GM23338 (cell line): ENCODE data around the gene USP35. TPM values are rescaled to one million over a fixed set of nuclear protein-coding genes. Genes with fewer than 3 reads are reported as not detected.

Experiments
- ATAC-seq: fragments of 200-7000 bp; cut with Tn5 transposase; 3 replicates; pipeline ENCODE4 v1.9.1; 2020
- DNase-seq: peaks from one replicate; pipeline ENCODE4 v3.0.0-alpha.2; 2015; ENCODE audit warnings: low spot score
- H2AFZ ChIP-seq: fragments of 200-600 bp; sonication (generic); 2 replicates; pipeline ENCODE4 v1.8.0; 2016; ENCODE audit warnings: antibody characterized with exemption, mild to moderate bottlenecking, moderate library complexity
- H3F3A ChIP-seq: fragments of 200-600 bp; sonication (generic); replicated peaks from 2 replicates; pipeline ENCODE4 v1.8.0; 2017; ENCODE audit warnings: antibody characterized with exemption, mixed run types, low read depth
- H3K27ac ChIP-seq: fragments of 200-600 bp; sonication (generic); 2 replicates; pipeline ENCODE4 v1.6.1; 2016; ENCODE audit warnings: low read depth
- H3K27me3 ChIP-seq: fragments of 200-600 bp; sonication (generic); 2 replicates; pipeline ENCODE4 v1.8.0; 2016; ENCODE audit warnings: mild to moderate bottlenecking, mixed run types, moderate library complexity; ENCODE audit not compliant: insufficient read depth
- H3K36me3 ChIP-seq: fragments of 200-600 bp; sonication (generic); 2 replicates; pipeline ENCODE4 v1.8.0; 2016; ENCODE audit warnings: mild to moderate bottlenecking; ENCODE audit not compliant: insufficient read depth
- H3K4me1 ChIP-seq: fragments of 200-600 bp; sonication (generic); 2 replicates; pipeline ENCODE4 v1.8.0; 2016; ENCODE audit warnings: mild to moderate bottlenecking, moderate library complexity; ENCODE audit not compliant: insufficient read depth
- H3K4me2 ChIP-seq: fragments of 200-600 bp; sonication (generic); 2 replicates; pipeline ENCODE4 v1.7.1; 2017; ENCODE audit warnings: mixed run types
- H3K4me3 ChIP-seq: fragments of 200-600 bp; sonication (generic); 2 replicates; pipeline ENCODE4 v1.6.1; 2016; ENCODE audit warnings: mixed run types
- H3K79me2 ChIP-seq: fragments of 200-600 bp; sonication (generic); replicated peaks from 2 replicates; pipeline ENCODE4 v1.8.0; 2017; ENCODE audit warnings: mild to moderate bottlenecking; ENCODE audit not compliant: insufficient read depth
- H3K9me2 ChIP-seq: fragments of 200-600 bp; sonication (generic); 2 replicates; pipeline ENCODE4 v1.8.0; 2017; ENCODE audit not compliant: insufficient read depth
- H4K20me1 ChIP-seq: fragments of 200-600 bp; sonication (generic); replicated peaks from 2 replicates; pipeline ENCODE4 v1.8.0; 2017; ENCODE audit warnings: mild to moderate bottlenecking; ENCODE audit not compliant: insufficient read depth
- H3K27ac Mint-ChIP-seq: 2 replicates; pipeline ENCODE4 v1.8.0; 2020; ENCODE audit warnings: inconsistent platforms, mild to moderate bottlenecking, moderate library complexity, mixed read lengths
- H3K27me3 Mint-ChIP-seq: 3 replicates; pipeline ENCODE4 v1.8.0; 2022; ENCODE audit warnings: low read depth, mild to moderate bottlenecking, moderate library complexity, mixed read lengths, inconsistent platforms; ENCODE audit not compliant: insufficient read depth, poor library complexity
- H3K36me3 Mint-ChIP-seq: 3 replicates; pipeline ENCODE4 v1.8.0; 2021; ENCODE audit warnings: low read depth, mild to moderate bottlenecking, inconsistent platforms, moderate library complexity, mixed read lengths
- H3K4me1 Mint-ChIP-seq: 3 replicates; pipeline ENCODE4 v1.8.0; 2020; ENCODE audit warnings: mild to moderate bottlenecking, inconsistent platforms, mixed read lengths
- H3K4me3 Mint-ChIP-seq: 3 replicates; pipeline ENCODE4 v1.8.0; 2021; ENCODE audit warnings: moderate library complexity, mild to moderate bottlenecking, inconsistent platforms, mixed read lengths
- H3K9me3 Mint-ChIP-seq: 3 replicates; pipeline ENCODE4 v1.8.0; 2020; ENCODE audit warnings: moderate library complexity, mild to moderate bottlenecking, inconsistent platforms, mixed read lengths
- CREB1 ChIP-seq: fragments of 250-450 bp; sonication (Bioruptor Pico); IDR thresholded peaks from 2 replicates; pipeline ENCODE4 v1.5.0; 2020; ENCODE audit warnings: low read depth, mild to moderate bottlenecking, moderate library complexity
- CTCF ChIP-seq, 2 experiments: fragments of 200-600 bp in 1 of 2; sonication (generic) in 1 of 2; conservative IDR thresholded peaks; 2 replicates each; pipeline versions ENCODE4 v1.5.1 to v1.6.1; 2016 to 2017; ENCODE audit warnings: antibody characterized with exemption in 2 of 2, low read depth in 2 of 2, mild to moderate bottlenecking in 2 of 2, moderate library complexity in 1 of 2
- EZH2phosphoT487 ChIP-seq: fragments of 200-600 bp; sonication (generic); IDR thresholded peaks from one replicate; pipeline ENCODE4 v1.8.1; 2018; ENCODE audit warnings: antibody characterized with exemption; ENCODE audit not compliant: unreplicated experiment
- JUNB ChIP-seq: IDR thresholded peaks from one replicate; pipeline ENCODE4 v1.6.1; 2016; ENCODE audit warnings: antibody characterized with exemption; ENCODE audit not compliant: unreplicated experiment
- NANOG ChIP-seq: IDR thresholded peaks from 2 replicates; pipeline ENCODE4 v1.6.1; 2016; ENCODE audit warnings: antibody characterized with exemption, borderline replicate concordance
- REST ChIP-seq: IDR thresholded peaks from one replicate; pipeline ENCODE4 v1.6.1; 2018; ENCODE audit warnings: antibody characterized with exemption; ENCODE audit not compliant: unreplicated experiment
- ZNF114 ChIP-seq: fragments of 250-450 bp; sonication (Bioruptor Pico); IDR thresholded peaks from 2 replicates; pipeline ENCODE4 v1.5.0; 2020; ENCODE audit warnings: mild to moderate bottlenecking, moderate library complexity
- ZNF331 ChIP-seq: fragments of 250-450 bp; sonication (Bioruptor Pico); IDR thresholded peaks from 2 replicates; pipeline ENCODE4 v1.5.0; 2020; ENCODE audit warnings: low read depth, mild to moderate bottlenecking, moderate library complexity
- polyA plus RNA-seq: library from polyadenylated mRNA; unstranded; fragments of >200 nt; fragmentation: Nextera tagmentation; extraction: Ambion mirVana; gene quantifications from 2 replicates; pipeline ENCODE4 v1.2.1, GENCODE V29; 2016
- total RNA-seq: library from RNA; depleted of rRNA; stranded (reverse); fragments of >200 nt; shearing (Covaris generic); gene quantifications from 2 replicates; pipeline ENCODE4 v1.2.3, GENCODE V29; 2014
- TF ChIP-seq, protein P1 (sequence below): IDR thresholded peaks from 2 replicates; pipeline ENCODE4 v1.6.1; 2016; ENCODE audit warnings: antibody characterized with exemption

Gene USP35
- total and polyA plus RNA-seq, 2 experiments from 2014 or later, result 2.5 to 10.7 TPM

GRCh38 chr11:78244080-78244479 is 55.4 kb downstream of the USP35 start:
- Histone ChIP-seq H3K4me2 (no peak overlapping the region), H2AFZ (no peak overlapping the region), H3K4me3 (no peak overlapping the region), H4K20me1 (no peaks in the 10 kb centered on the region; the same call in 1 of the 2 replicates), H3K79me2 (no peaks in the 10 kb centered on the region), H3K9me2 (no peaks in the 10 kb centered on the region), H3K27me3 (no peaks in the 10 kb centered on the region), H3K27ac (no peak overlapping the region), H3K36me3 (no peaks in the 10 kb centered on the region), H3K4me1 (no peaks in the 10 kb centered on the region), H3F3A (no peaks in the 10 kb centered on the region)
- Mint-ChIP-seq H3K4me1 (no peaks in the 10 kb centered on the region; the same call in 2 of the 3 replicates), H3K27me3 (peaks cover 2% of the 10 kb centered on the region), H3K36me3 (peaks cover 11% of the 10 kb centered on the region; the same call in 1 of the 3 replicates), H3K9me3 (0 out of 3 replicates have a peak, but pooled peaks cover 6% of the 10 kb centered on the region), H3K27ac (no peak overlapping the region), H3K4me3 (no peak overlapping the region)
- TF ChIP-seq EZH2phosphoT487 (no peak), ZNF331 (no peak), ZNF114 (CRISPR knock-in tag) (no peak)
- no peak for DNase-seq
- no peak for ATAC-seq

DNA sequence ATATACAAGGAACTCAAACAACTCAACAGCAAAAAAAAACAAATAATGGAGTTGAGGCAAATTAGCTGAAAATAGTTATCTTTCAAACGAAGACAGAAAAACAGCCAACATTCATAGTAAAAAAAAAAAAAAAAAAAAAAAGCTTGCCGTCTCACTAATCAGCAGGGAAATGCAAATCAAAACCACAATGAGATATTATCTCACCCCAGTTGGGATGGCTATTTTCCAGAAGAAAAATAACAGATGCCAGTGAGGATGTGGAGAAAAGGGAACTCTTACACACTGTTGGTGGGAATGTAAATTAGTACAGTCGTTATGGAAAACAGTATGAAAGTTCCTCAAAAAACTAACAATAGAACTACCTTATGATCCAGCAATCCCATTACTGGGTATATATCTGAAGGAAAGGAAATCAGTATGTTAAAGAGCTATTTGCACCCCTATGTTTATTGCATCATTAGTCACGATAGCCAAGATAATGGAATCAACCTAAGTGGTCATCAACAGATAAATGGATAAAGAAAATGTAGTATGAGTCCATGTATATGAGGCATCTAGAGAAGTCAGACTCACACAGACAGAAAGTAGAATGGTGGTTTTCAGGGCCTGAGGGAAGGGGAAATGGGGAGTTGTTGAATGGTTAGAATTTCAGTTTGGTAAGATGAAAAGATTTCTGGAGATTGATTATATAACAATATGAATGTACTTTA is 56.0 kb downstream of the USP35 start:
- Mint-ChIP-seq H3K9me3 (0 out of 3 replicates have a peak, but pooled peaks cover 6% of the 10 kb centered on the region), H3K4me3 (no peak overlapping the region), H3K36me3 (peaks cover 11% of the 10 kb centered on the region; the same call in 1 of the 3 replicates), H3K27ac (no peak overlapping the region), H3K4me1 (no peaks in the 10 kb centered on the region; the same call in 2 of the 3 replicates), H3K27me3 (peaks cover 2% of the 10 kb centered on the region)
- no peak for ATAC-seq
- Histone ChIP-seq H3K4me3 (no peak overlapping the region), H2AFZ (no peak overlapping the region), H3K27me3 (no peaks in the 10 kb centered on the region), H4K20me1 (no peaks in the 10 kb centered on the region; the same call in 1 of the 2 replicates), H3F3A (no peaks in the 10 kb centered on the region), H3K36me3 (no peaks in the 10 kb centered on the region), H3K4me2 (no peak overlapping the region), H3K79me2 (no peaks in the 10 kb centered on the region), H3K9me2 (no peaks in the 10 kb centered on the region), H3K4me1 (no peaks in the 10 kb centered on the region), H3K27ac (no peak overlapping the region)
- DNase-seq, result no peak
- no peak for TF ChIP-seq CTCF (conservative IDR thresholded peaks at IDR 0.05; ENCODE audit: low read depth in 2 of 2)

DNA sequence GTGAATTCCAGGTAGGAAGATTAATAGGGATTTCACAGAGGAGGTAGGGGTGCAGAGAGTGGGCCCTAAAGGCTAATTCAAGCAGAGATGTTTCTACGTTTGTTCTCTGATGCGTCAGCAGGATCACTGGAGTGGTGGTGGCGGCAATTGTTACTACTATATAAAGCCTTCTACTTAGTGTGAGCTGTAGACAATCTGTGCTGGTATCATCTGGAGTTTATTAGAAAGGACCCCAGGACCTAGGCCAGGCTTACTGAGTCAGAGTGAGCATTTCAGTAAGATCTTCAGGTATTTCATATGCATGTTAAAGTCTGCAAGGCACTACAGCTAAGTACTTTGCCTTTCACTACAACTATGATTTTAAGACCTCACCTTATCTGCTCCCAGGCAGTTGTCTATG is 59.5 kb downstream of the USP35 start:
- H3K27me3 Mint-ChIP-seq, result peaks cover 1% of the 10 kb centered on the region
- H3K27me3 ChIP-seq, result no peaks in the 10 kb centered on the region
- no peaks in the 10 kb centered on the region for H3K9me3 Mint-ChIP-seq
- H4K20me1 ChIP-seq, result no peaks in the 10 kb centered on the region; the same call in 1 of the 2 replicates
- no peaks in the 10 kb centered on the region for H3K9me2 ChIP-seq
- H3K4me1 ChIP-seq, result no peaks in the 10 kb centered on the region
- H3K27ac ChIP-seq, result no peak overlapping the region
- no peaks in the 10 kb centered on the region for H3F3A ChIP-seq
- no peak overlapping the region for H3K4me2 ChIP-seq
- no peak for ATAC-seq
- no peaks in the 10 kb centered on the region for H3K4me1 Mint-ChIP-seq
- H3K36me3 Mint-ChIP-seq, result peaks cover 3% of the 10 kb centered on the region; the same call in 1 of the 3 replicates
- no peak for DNase-seq
- no peaks in the 10 kb centered on the region for H3K36me3 ChIP-seq
- H3K4me3 ChIP-seq, result no peak overlapping the region
- no peaks in the 10 kb centered on the region for H3K79me2 ChIP-seq
- H3K4me3 Mint-ChIP-seq, result no peak overlapping the region
- no peak overlapping the region for H2AFZ ChIP-seq
- H3K27ac Mint-ChIP-seq, result no peak overlapping the region
- TF ChIP-seq, protein P1, sequence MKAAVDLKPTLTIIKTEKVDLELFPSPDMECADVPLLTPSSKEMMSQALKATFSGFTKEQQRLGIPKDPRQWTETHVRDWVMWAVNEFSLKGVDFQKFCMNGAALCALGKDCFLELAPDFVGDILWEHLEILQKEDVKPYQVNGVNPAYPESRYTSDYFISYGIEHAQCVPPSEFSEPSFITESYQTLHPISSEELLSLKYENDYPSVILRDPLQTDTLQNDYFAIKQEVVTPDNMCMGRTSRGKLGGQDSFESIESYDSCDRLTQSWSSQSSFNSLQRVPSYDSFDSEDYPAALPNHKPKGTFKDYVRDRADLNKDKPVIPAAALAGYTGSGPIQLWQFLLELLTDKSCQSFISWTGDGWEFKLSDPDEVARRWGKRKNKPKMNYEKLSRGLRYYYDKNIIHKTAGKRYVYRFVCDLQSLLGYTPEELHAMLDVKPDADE, result no peak
- TF ChIP-seq CREB1 (no peak), NANOG (no peak), JUNB (no peak), ZNF331 (no peak), REST (no peak)
